IgD-negative memory B cell (primary cell): ENCODE results near the gene ADGRG3. TPM values are rescaled to one million over a fixed set of nuclear protein-coding genes. Genes with fewer than 3 reads are reported as not detected.

Experiments
- H3K27ac Mint-ChIP-seq, 3 donors: one replicate each; pipeline ENCODE4 v1.8.0; 2020 to 2022; ENCODE audit warnings: mild to moderate bottlenecking in 3 of 3, mixed read lengths in 3 of 3, moderate library complexity in 1 of 3
- H3K27me3 Mint-ChIP-seq: one replicate; pipeline ENCODE4 v1.8.0; 2021; ENCODE audit warnings: mixed read lengths
- H3K36me3 Mint-ChIP-seq: one replicate; pipeline ENCODE4 v1.8.0; 2020; ENCODE audit warnings: mild to moderate bottlenecking, mixed read lengths
- H3K4me1 Mint-ChIP-seq, 3 donors: one replicate each; pipeline ENCODE4 v1.8.0; 2020 to 2022; ENCODE audit warnings: mixed read lengths in 3 of 3, mild to moderate bottlenecking in 1 of 3
- H3K4me3 Mint-ChIP-seq, 4 donors: one replicate each; pipeline ENCODE4 v1.8.0; 2020 to 2022; ENCODE audit warnings: mild to moderate bottlenecking in 4 of 4, mixed read lengths in 4 of 4, moderate library complexity in 3 of 4
- H3K9me3 Mint-ChIP-seq, 3 donors: one replicate each; pipeline ENCODE4 v1.8.0; 2020 to 2021; ENCODE audit warnings: mixed read lengths in 3 of 3, mild to moderate bottlenecking in 1 of 3
- polyA plus RNA-seq: library from polyadenylated mRNA; unstranded; fragments of 300-500 nt; fragmentation: Illumina TruSeq; gene quantifications from one replicate; pipeline ENCODE4 v1.2.3, GENCODE V29; 2021

The ADGRG3 gene
- polyA plus RNA-seq, 1 donor from 2014 or later = not detected

GRCh38 chr16:57698812-57699405, 30.8 kb downstream of the ADGRG3 start:
- Mint-ChIP-seq H3K4me1 (peaks cover 5 to 10% (median 6%) of the 10 kb centered on the region in 3 donors), H3K9me3 (no peaks in the 10 kb centered on the region), H3K36me3 (no peaks in the 10 kb centered on the region), H3K4me3 (no peak overlapping the region), H3K27ac (no peak overlapping the region), H3K27me3 (no peaks in the 10 kb centered on the region)

GRCh38 chr16:57699481-57699880, 31.4 kb downstream of the ADGRG3 start:
- Mint-ChIP-seq H3K4me1 (peaks cover 4 to 11% (median 6%) of the 10 kb centered on the region in 3 donors), H3K9me3 (no peaks in the 10 kb centered on the region), H3K27ac (no peak overlapping the region), H3K4me3 (no peak overlapping the region), H3K27me3 (no peaks in the 10 kb centered on the region), H3K36me3 (no peaks in the 10 kb centered on the region)

- H3K4me1 Mint-ChIP-seq = peaks cover 0 to 8% (median 5%) of the 10 kb centered on the region in 3 donors
- no peaks in the 10 kb centered on the region for H3K36me3 Mint-ChIP-seq
- H3K27me3 Mint-ChIP-seq = no peaks in the 10 kb centered on the region
- no peaks in the 10 kb centered on the region for H3K9me3 Mint-ChIP-seq
- H3K4me3 Mint-ChIP-seq = no peak overlapping the region
- no peak overlapping the region for H3K27ac Mint-ChIP-seq
These were observed 31.8 kb downstream of the ADGRG3 start for GRCh38 chr16:57699899-57700298.

- Mint-ChIP-seq H3K4me1 (peaks cover 0 to 1% (median 0%) of the 10 kb centered on the region in 3 donors), H3K27me3 (no peaks in the 10 kb centered on the region), H3K9me3 (no peaks in the 10 kb centered on the region), H3K27ac (no peak overlapping the region), H3K4me3 (peak overlapping the region in 1 of 4 donors; percentile 38), H3K36me3 (no peaks in the 10 kb centered on the region)
These were observed 32.9 kb downstream of the ADGRG3 start for GRCh38 chr16:57700781-57701551.

- Mint-ChIP-seq H3K9me3 (no peaks in the 10 kb centered on the region), H3K36me3 (no peaks in the 10 kb centered on the region), H3K4me3 (peak overlapping the region in 1 of 4 donors; percentile 23), H3K27ac (no peak overlapping the region), H3K27me3 (no peaks in the 10 kb centered on the region), H3K4me1 (peaks cover 0 to 1% (median 0%) of the 10 kb centered on the region in 3 donors)
These were observed 33.8 kb downstream of the ADGRG3 start for GRCh38 chr16:57701759-57702371.

- Mint-ChIP-seq H3K4me1 (peaks cover 0 to 1% (median 0%) of the 10 kb centered on the region in 3 donors), H3K36me3 (no peaks in the 10 kb centered on the region), H3K4me3 (no peak overlapping the region), H3K27me3 (peaks cover 2% of the 10 kb centered on the region), H3K27ac (no peak overlapping the region), H3K9me3 (no peaks in the 10 kb centered on the region)
These were observed 35.4 kb downstream of the ADGRG3 start for GRCh38 chr16:57703416-57704010.

- Mint-ChIP-seq H3K36me3 (no peaks in the 10 kb centered on the region), H3K4me1 (peaks cover 0 to 1% (median 0%) of the 10 kb centered on the region in 3 donors), H3K27me3 (peaks cover 3% of the 10 kb centered on the region), H3K9me3 (no peaks in the 10 kb centered on the region), H3K27ac (no peak overlapping the region), H3K4me3 (no peak overlapping the region)
These were observed 36.2 kb downstream of the ADGRG3 start for GRCh38 chr16:57704011-57704904.

GRCh38 chr16:57704905-57705852, 37.1 kb downstream of the ADGRG3 start:
- Mint-ChIP-seq H3K9me3 (no peaks in the 10 kb centered on the region), H3K4me3 (no peak overlapping the region), H3K27me3 (peaks cover 3% of the 10 kb centered on the region), H3K36me3 (no peaks in the 10 kb centered on the region), H3K4me1 (peaks cover 0 to 1% (median 0%) of the 10 kb centered on the region in 3 donors), H3K27ac (no peak overlapping the region)

GRCh38 chr16:57706717-57707116, 38.6 kb downstream of the ADGRG3 start:
- H3K36me3 Mint-ChIP-seq = no peaks in the 10 kb centered on the region

GRCh38 chr16:57707331-57707730, 39.2 kb downstream of the ADGRG3 start:
- no peaks in the 10 kb centered on the region for H3K9me3 Mint-ChIP-seq
- peaks cover 0 to 1% (median 0%) of the 10 kb centered on the region in 3 donors for H3K4me1 Mint-ChIP-seq
- no peaks in the 10 kb centered on the region for H3K36me3 Mint-ChIP-seq
- no peak overlapping the region for H3K4me3 Mint-ChIP-seq
- H3K27me3 Mint-ChIP-seq = peaks cover 7% of the 10 kb centered on the region
- H3K27ac Mint-ChIP-seq = no peak overlapping the region

More at GRCh38 chr16:57706717-57707116, 38.6 kb downstream of the ADGRG3 start:
- peaks cover 6% of the 10 kb centered on the region for H3K27me3 Mint-ChIP-seq
- no peak overlapping the region for H3K27ac Mint-ChIP-seq
- H3K4me3 Mint-ChIP-seq = no peak overlapping the region
- no peaks in the 10 kb centered on the region for H3K9me3 Mint-ChIP-seq
- peaks cover 0 to 1% (median 0%) of the 10 kb centered on the region in 3 donors for H3K4me1 Mint-ChIP-seq

- Mint-ChIP-seq H3K4me1 (peaks cover 0 to 1% (median 0%) of the 10 kb centered on the region in 3 donors), H3K4me3 (no peak overlapping the region), H3K9me3 (no peaks in the 10 kb centered on the region), H3K27ac (no peak overlapping the region), H3K36me3 (no peaks in the 10 kb centered on the region), H3K27me3 (peaks cover 12% of the 10 kb centered on the region)
These were observed 40.1 kb downstream of the ADGRG3 start for GRCh38 chr16:57708168-57708567.

- no peak overlapping the region for H3K4me3 Mint-ChIP-seq
These were observed 41.6 kb downstream of the ADGRG3 start for GRCh38 chr16:57709663-57710062.

GRCh38 chr16:57711346-57711745, 43.2 kb downstream of the ADGRG3 start:
- no peak overlapping the region for H3K4me3 Mint-ChIP-seq
- no peaks in the 10 kb centered on the region for H3K4me1 Mint-ChIP-seq
- no peak overlapping the region for H3K27ac Mint-ChIP-seq
- no peaks in the 10 kb centered on the region for H3K9me3 Mint-ChIP-seq
- H3K27me3 Mint-ChIP-seq = peaks cover 27% of the 10 kb centered on the region
- H3K36me3 Mint-ChIP-seq = no peaks in the 10 kb centered on the region

More at GRCh38 chr16:57709663-57710062, 41.6 kb downstream of the ADGRG3 start:
- Mint-ChIP-seq H3K27me3 (peaks cover 18% of the 10 kb centered on the region), H3K9me3 (no peaks in the 10 kb centered on the region), H3K36me3 (no peaks in the 10 kb centered on the region), H3K4me1 (no peaks in the 10 kb centered on the region), H3K27ac (no peak overlapping the region)
